Measurements from ENCODE around the gene KIFC1.

- TF ChIP-seq CTCF (IDR thresholded peaks at IDR 0.05; ENCODE audit: borderline replicate concordance, extremely low read depth, low read length, poor library complexity, severe bottlenecking) (no peak), EZH2 (IDR thresholded peaks at IDR 0.05; ENCODE audit: borderline replicate concordance, low read depth, low read length, severe bottlenecking) (no peak)
These were observed 29.1 kb downstream of the KIFC1 start for GRCh38 chr6:33420491-33421343.

Data from DND-41 (cell line).